ENCODE measurements around the gene MXRA8. TPM values are rescaled to one million over a fixed set of nuclear protein-coding genes. Genes with fewer than 3 reads are reported as not detected.
A peak's percentile ranks its signal among the peaks of the same experiment; 100 is the strongest.

MXRA8 gene
- total and polyA plus RNA-seq, 9 of the 15 experiments (the other 6 are each of a cell fraction or from before 2014, with no cell fraction given): 0.66 to 11.3 (median 6.3) TPM

DNA sequence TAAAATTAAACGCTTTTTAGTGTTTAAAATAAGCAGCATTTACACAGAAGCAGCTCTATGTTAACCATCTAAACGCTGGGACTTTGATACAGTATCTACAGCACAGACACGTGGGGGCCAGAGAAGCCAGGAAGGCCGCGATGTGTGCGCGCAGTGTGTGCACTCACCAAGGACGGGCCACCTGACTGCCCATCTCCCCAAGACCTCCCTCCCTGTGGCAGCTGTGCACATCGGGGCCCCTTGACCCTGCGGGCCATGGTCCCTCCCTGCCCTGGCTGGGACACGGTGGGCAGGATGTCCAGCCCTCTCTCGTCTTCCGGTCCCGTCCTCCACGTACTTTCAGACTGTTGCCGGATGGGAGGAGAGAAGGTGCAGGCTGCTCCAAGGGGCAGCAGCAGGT, 23.1 kb downstream of the MXRA8 start:
- ChIA-PET CTCF (ENCODE audit: low intra/inter-chr PET ratio) (no interaction called here), POLR2A (interaction anchor here (0.5 to 2.1 kb wide), 9 partner anchors 8 to 118 kb away, joined by 3 to 8 read pairs (median 5); partner anchors contain the start of gene CCNL2)
- in situ Hi-C loops (cut with MboI): no loop called here
- Histone ChIP-seq H3K79me2 (ENCODE audit: control insufficient read depth, insufficient read depth, low read length) (peaks cover 2% of the 10 kb centered on the region; the same call in 1 of the 3 replicates), H3K9me1 (ENCODE audit: control insufficient read depth, insufficient read depth, low read length) (peaks cover 7% of the 10 kb centered on the region), H3K4me3 (no peak overlapping the region), H3K27me3 (ENCODE audit: control insufficient read depth in 2 of 2, insufficient read depth in 2 of 2, low read length in 2 of 2) (no peaks in the 10 kb centered on the region), H3K9me3 (replicated peaks; ENCODE audit: control insufficient read depth, insufficient read depth, low read depth, low read length) (no peaks in the 10 kb centered on the region; the same call in 1 of the 2 replicates), H3K9ac (ENCODE audit: insufficient read depth in 1 of 2, low read depth in 2 of 2, low read length in 2 of 2) (peak overlapping the region in 1 of 2 experiments; percentile 55; a peak in 1 of 4 replicates), H2AFZ (ENCODE audit: low read depth, low read length) (no peak overlapping the region), H3K4me2 (ENCODE audit: insufficient read depth, low read length) (no peak overlapping the region), H3K27ac (ENCODE audit: extremely low read depth, low read depth, low read length) (no peak overlapping the region), H3K4me1 (replicated peaks in 1 of 2; ENCODE audit: control insufficient read depth in 2 of 2, insufficient read depth in 2 of 2, low read length in 2 of 2) (peaks cover 0 to 89% of the 10 kb centered on the region in 2 experiments; a peak in 2 of 5 replicates), H3K36me3 (ENCODE audit: control insufficient read depth, insufficient read depth, low read length) (peaks cover 57% of the 10 kb centered on the region; the same call in 2 of the 3 replicates), H4K20me1 (replicated peaks; ENCODE audit: control insufficient read depth, insufficient read depth, low read length) (peaks cover 16% of the 10 kb centered on the region; the same call in 1 of the 2 replicates)
- BruUV-seq (replicated peaks): TSS peak; percentile 51
- intact Hi-C loops (cut with micrococcal nuclease): no loop called here
- ATAC-seq (no peak), FAIRE-seq (no peak), DNase-seq (ENCODE audit: extremely low read depth in 1 of 4, low spot score in 3 of 4) (no peak)
- peak; percentile 63 for TF ChIP-seq ZKSCAN1 (IDR thresholded peaks at IDR 0.05; ENCODE audit: low read depth, low read length)
- TF ChIP-seq HOXB6 (CRISPR knock-in tag; IDR thresholded peaks at IDR 0.05; ENCODE audit: borderline replicate concordance): no peak
- 78% methylated on average over 16 of the region's 16 CpGs for WGBS (ENCODE audit: insufficient coverage, low coverage, missing lambda C conversion rate)

DNA sequence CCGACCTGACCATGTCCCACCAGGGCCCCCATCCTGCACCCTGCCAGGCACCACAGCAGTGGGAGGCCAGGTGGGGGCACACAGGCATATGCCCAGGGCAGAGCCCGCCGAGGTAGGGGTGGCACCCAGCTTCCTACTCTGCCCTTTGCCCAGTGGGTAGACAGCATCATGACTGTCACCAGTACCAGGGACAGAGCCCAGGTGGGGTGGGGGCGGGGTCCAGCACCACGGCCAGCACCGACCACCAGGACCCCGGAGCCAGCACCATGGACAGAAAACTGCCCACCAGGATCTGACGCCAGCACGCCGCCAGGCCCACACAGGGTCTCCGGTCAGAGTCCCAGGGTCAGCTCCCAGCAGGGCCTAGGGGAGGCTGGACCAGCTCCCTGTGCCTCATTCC, 23.5 kb downstream of the MXRA8 start:
- Histone ChIP-seq H2AFZ (ENCODE audit: low read depth, low read length) (no peak overlapping the region), H3K4me3 (no peak overlapping the region), H3K36me3 (ENCODE audit: control insufficient read depth, insufficient read depth, low read length) (peaks cover 53% of the 10 kb centered on the region; the same call in 1 of the 3 replicates), H3K9ac (ENCODE audit: insufficient read depth in 1 of 2, low read depth in 2 of 2, low read length in 2 of 2) (peak overlapping the region in 1 of 2 experiments; percentile 61; a peak in 1 of 4 replicates), H4K20me1 (replicated peaks; ENCODE audit: control insufficient read depth, insufficient read depth, low read length) (peaks cover 16% of the 10 kb centered on the region; the same call in 1 of the 2 replicates), H3K9me1 (ENCODE audit: control insufficient read depth, insufficient read depth, low read length) (peaks cover 7% of the 10 kb centered on the region), H3K27me3 (ENCODE audit: control insufficient read depth in 2 of 2, insufficient read depth in 2 of 2, low read length in 2 of 2) (no peaks in the 10 kb centered on the region), H3K4me2 (ENCODE audit: insufficient read depth, low read length) (no peak overlapping the region), H3K9me3 (replicated peaks; ENCODE audit: control insufficient read depth, insufficient read depth, low read depth, low read length) (peaks cover 4% of the 10 kb centered on the region), H3K4me1 (replicated peaks in 1 of 2; ENCODE audit: control insufficient read depth in 2 of 2, insufficient read depth in 2 of 2, low read length in 2 of 2) (peaks cover 0 to 91% of the 10 kb centered on the region in 2 experiments; a peak in 2 of 5 replicates), H3K27ac (ENCODE audit: extremely low read depth, low read depth, low read length) (no peak overlapping the region), H3K79me2 (ENCODE audit: control insufficient read depth, insufficient read depth, low read length) (peaks cover 2% of the 10 kb centered on the region; the same call in 1 of the 3 replicates)
- BruUV-seq (replicated peaks): no TSS peak
- 88% methylated on average over 6 of the region's 11 CpGs for whole genome bisulfite sequencing (ENCODE audit: insufficient coverage, low coverage, missing lambda C conversion rate)
- ChIA-PET POLR2A (interaction anchor here (0.5 to 2.1 kb wide), 11 partner anchors 8 to 118 kb away, joined by 3 to 8 read pairs (median 4); partner anchors contain the start of gene CCNL2), CTCF (ENCODE audit: low intra/inter-chr PET ratio) (no interaction called here)
- in situ Hi-C loops (cut with MboI) (no loop called here), intact Hi-C loops (cut with micrococcal nuclease) (no loop called here)
- DNase-seq (ENCODE audit: extremely low read depth in 1 of 4, low spot score in 3 of 4): peak in 2 of 4 experiments; percentile 59 to 67
- ATAC-seq: no peak
- FAIRE-seq: no peak
- TF ChIP-seq ZNF232 (CRISPR knock-in tag; IDR thresholded peaks at IDR 0.05) (peak; percentile 84; the same call in 1 of the 2 replicates), MAZ (CRISPR knock-in tag; conservative IDR thresholded peaks at IDR 0.05 in 1 of 2, IDR thresholded peaks at IDR 0.05 in 1 of 2) (peak in 1 of 2 experiments; percentile 63; a peak in 2 of 4 replicates), NUFIP1 (IDR thresholded peaks at IDR 0.05; ENCODE audit: partially characterized antibody) (no peak), ZNF184 (CRISPR knock-in tag; IDR thresholded peaks at IDR 0.05) (0 out of 2 replicates have a peak, but pooled peaks have one; percentile 16), PRPF4 (IDR thresholded peaks at IDR 0.05; ENCODE audit: insufficient read depth, low read depth, low read length, poor library complexity, severe bottlenecking) (no peak), KLF13 (tag; IDR thresholded peaks at IDR 0.05; ENCODE audit: borderline replicate concordance, low read depth) (peak; percentile 72; the same call in 1 of the 2 replicates), MCM3 (IDR thresholded peaks at IDR 0.05) (no peak), PCBP2 (IDR thresholded peaks at IDR 0.05; ENCODE audit: low read depth, low read length, poor library complexity, severe bottlenecking) (no peak), CHD2 (IDR thresholded peaks at IDR 0.05; ENCODE audit: low read depth, low read length) (0 out of 2 replicates have a peak, but pooled peaks have one; percentile 15), FIP1L1 (IDR thresholded peaks at IDR 0.05; ENCODE audit: low read depth, low read length, poor library complexity, severe bottlenecking) (peak; percentile 1), ZNF324 (CRISPR knock-in tag; IDR thresholded peaks at IDR 0.05) (no peak)
- TF ChIP-seq, protein P1, sequence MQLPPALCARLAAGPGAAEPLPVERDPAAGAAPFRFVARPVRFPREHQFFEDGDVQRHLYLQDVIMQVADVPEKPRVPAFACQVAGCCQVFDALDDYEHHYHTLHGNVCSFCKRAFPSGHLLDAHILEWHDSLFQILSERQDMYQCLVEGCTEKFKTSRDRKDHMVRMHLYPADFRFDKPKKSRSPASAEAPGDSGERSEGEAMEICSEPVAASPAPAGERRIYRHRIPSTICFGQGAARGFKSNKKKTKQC (CRISPR knock-in tag; IDR thresholded peaks at IDR 0.05): peak; percentile 92
